AG20443 (cell line): Measurements from ENCODE around the gene TPSG1.

Experiments
- DNase-seq: peaks from one replicate; pipeline ENCODE4 v3.0.0; 2012; ENCODE audit warnings: low spot score, mixed read lengths

Gene TPSG1

GRCh38 chr16:1176280-1176897 lies 48.7 kb downstream of the TPSG1 start:
- DNase-seq = no peak

GRCh38 chr16:1175566-1176279 lies 49.3 kb downstream of the TPSG1 start:
- DNase-seq = no peak

- DNase-seq = peak; percentile 48
Observed at GRCh38 chr16:1174477-1175357, 50.4 kb downstream of the TPSG1 start.

GRCh38 chr16:1173788-1174451 lies 51.1 kb downstream of the TPSG1 start:
- DNase-seq = no peak

- no peak for DNase-seq
Observed at GRCh38 chr16:1172651-1173050, 52.4 kb downstream of the TPSG1 start.

GRCh38 chr16:1171854-1172428 lies 53.1 kb downstream of the TPSG1 start:
- no peak for DNase-seq
